Panc1 (cell line): ENCODE results near the gene LDLR. TPM values are rescaled to one million over a fixed set of nuclear protein-coding genes. Genes with fewer than 3 reads are reported as not detected.
A peak's percentile ranks its signal among the peaks of the same experiment; 100 is the strongest.

Experiments
- ATAC-seq: fragments of 200-7000 bp; cut with Tn5 transposase; 2 replicates; pipeline ENCODE4 v1.9.1; 2020; ENCODE audit warnings: mild to moderate bottlenecking, moderate library complexity
- BruUV-seq: library from RNA; stranded (reverse); fragments of 400-500 nt; replicated peaks from 2 replicates; lab custom pipeline; 2021; lab: Mats Ljungman, UMichigan
- CTCF ChIA-PET: fragments of 300-600 bp; sonication (Branson Sonifier 250); formaldehyde crosslinking; loops from one replicate; lab custom pipeline; 2022; ENCODE audit warnings: antibody characterized with exemption; lab: Charles Lee
- POLR2A ChIA-PET: fragments of 300-600 bp; sonication (Branson Sonifier 250); formaldehyde crosslinking; loops from one replicate; lab custom pipeline; 2022; ENCODE audit warnings: antibody characterized with exemption; lab: Charles Lee
- DNase-seq: peaks from one replicate; pipeline ENCODE4 v3.0.0-alpha.2; 2010; ENCODE audit warnings: low read depth, low spot score
- H3K27ac ChIP-seq: 2 replicates; pipeline ENCODE4 v1.5.1; 2011; ENCODE audit warnings: mild to moderate bottlenecking, low read length, inconsistent platforms
- H3K27me3 ChIP-seq: fragments of 200-500 bp; sonication (Bioruptor generic); 2 replicates; pipeline ENCODE4 v1.6.0; 2014; ENCODE audit warnings: low read length, inconsistent platforms; ENCODE audit not compliant: control insufficient read depth, insufficient read depth
- H3K36me3 ChIP-seq: fragments of 200-500 bp; sonication (Bioruptor generic); 2 replicates; pipeline ENCODE4 v1.5.1; 2014; ENCODE audit warnings: inconsistent platforms, mild to moderate bottlenecking, low read length, moderate library complexity; ENCODE audit not compliant: control insufficient read depth, insufficient read depth
- H3K4me1 ChIP-seq: 2 replicates; pipeline ENCODE4 v1.5.1; 2011; ENCODE audit warnings: inconsistent platforms, mild to moderate bottlenecking, low read length, moderate library complexity; ENCODE audit not compliant: control insufficient read depth, insufficient read depth
- H3K4me3 ChIP-seq, 2 experiments: 2 replicates each; pipeline ENCODE4 v1.5.1; 2011 to 2012; ENCODE audit warnings: low read depth in 2 of 2, low read length in 2 of 2, mild to moderate bottlenecking in 2 of 2, inconsistent platforms in 1 of 2, moderate library complexity in 1 of 2
- H3K9me3 ChIP-seq: fragments of 200-500 bp; sonication (Bioruptor generic); 2 replicates; pipeline ENCODE4 v1.5.1; 2014; ENCODE audit warnings: low read depth, mild to moderate bottlenecking, inconsistent platforms, low read length, moderate library complexity; ENCODE audit not compliant: control insufficient read depth, insufficient read depth
- CTCF ChIP-seq: fragments of 450-650 bp; IDR thresholded peaks from 2 replicates; pipeline ENCODE4 v1.5.1; 2017; ENCODE audit warnings: mild to moderate bottlenecking
- POLR2AphosphoS5 ChIP-seq: IDR thresholded peaks from 2 replicates; pipeline ENCODE4 v1.6.1; 2012; ENCODE audit warnings: mild to moderate bottlenecking, low read depth, low read length, moderate library complexity
- REST ChIP-seq, 2 experiments: IDR thresholded peaks; 2 replicates each; pipeline ENCODE4 v1.6.1; 2011 to 2012; ENCODE audit warnings: low read depth in 2 of 2, control low read depth in 1 of 2, low read length in 1 of 2, mild to moderate bottlenecking in 1 of 2, moderate library complexity in 1 of 2; ENCODE audit not compliant: insufficient read depth in 1 of 2
- SIN3A ChIP-seq: IDR thresholded peaks from 2 replicates; pipeline ENCODE4 v1.6.1; 2012; ENCODE audit warnings: low read depth, mild to moderate bottlenecking, low read length, moderate library complexity, borderline replicate concordance; ENCODE audit not compliant: insufficient read depth
- TCF7L2 ChIP-seq: IDR thresholded peaks from 2 replicates; pipeline ENCODE4 v1.6.1; 2011; ENCODE audit warnings: mild to moderate bottlenecking, low read depth, low read length, inconsistent platforms
- in situ Hi-C: cut with HindIII; loops from 2 replicates; pipeline ENCODE4 v1.10.0; 2016; ENCODE audit warnings: low sequenced_read_pairs, low pct_unique_long_range_greater_than_20kb
- intact Hi-C: fragments of 100-400 bp; cut with micrococcal nuclease; formaldehyde crosslinking; loops from one replicate; pipeline ENCODE4 v1.10.0; 2022; ENCODE audit not compliant: unreplicated experiment
- total RNA-seq: library from RNA; stranded (reverse); gene quantifications from one replicate; pipeline ENCODE4 v1.2.1, GENCODE V29; 2021; ENCODE audit not compliant: unreplicated experiment

The LDLR gene
- total RNA-seq, 1 experiment from 2014 or later = 203 TPM

GRCh38 chr19:11090264-11090996 is 1.2 kb downstream of the LDLR start:
- no peak for DNase-seq

GRCh38 chr19:11090997-11091702 is 1.9 kb downstream of the LDLR start:
- intact Hi-C loops (no loop called here), in situ Hi-C loops (no loop called here)
- BruUV-seq = TSS peak; percentile 77

More at GRCh38 chr19:11090264-11090996, 1.2 kb downstream of the LDLR start:
- ATAC-seq = peak; percentile 85
- intact Hi-C loops = no loop called here
- Histone ChIP-seq H3K27ac (peak overlapping the region; percentile 97), H3K4me1 (peaks cover 41% of the 10 kb centered on the region), H3K27me3 (no peaks in the 10 kb centered on the region), H3K4me3 (peak overlapping the region; percentile 82 to 95), H3K36me3 (peaks cover 5% of the 10 kb centered on the region), H3K9me3 (no peaks in the 10 kb centered on the region)
- BruUV-seq = no TSS peak
- POLR2A ChIA-PET = interaction anchor here (1.6 kb wide), 1 partner anchor 55 kb away, joined by 4 read pairs; no protein-coding TSS in a partner anchor
- in situ Hi-C loops = no loop called here
- CTCF ChIA-PET = no interaction called here
- no peak for TF ChIP-seq CTCF
- peak; percentile 77; the same call in 1 of the 2 replicates for TF ChIP-seq SIN3A
- TF ChIP-seq POLR2AphosphoS5 = peak; percentile 69; the same call in 1 of the 2 replicates

GRCh38 chr19:11091703-11092153 is 2.5 kb downstream of the LDLR start:
- H3K36me3 ChIP-seq = peaks cover 7% of the 10 kb centered on the region
- no peaks in the 10 kb centered on the region for H3K27me3 ChIP-seq
- no peaks in the 10 kb centered on the region for H3K9me3 ChIP-seq
- ChIA-PET CTCF (no interaction called here), POLR2A (interaction anchor here (0.6 kb wide), 1 partner anchor 621 kb away, joined by 4 read pairs; no protein-coding TSS in a partner anchor)
- peak; percentile 76 for DNase-seq
- no TSS peak for BruUV-seq
- H3K27ac ChIP-seq = peak overlapping the region; percentile 95
- H3K4me3 ChIP-seq = peak overlapping the region; percentile 82 to 95
- TF ChIP-seq POLR2AphosphoS5 (peak; percentile 24; the same call in 1 of the 2 replicates), SIN3A (no peak), REST (IDR thresholded peaks at IDR 0.05; ENCODE audit: insufficient read depth in 1 of 2, low read depth in 2 of 2, low read length in 1 of 2) (no peak), TCF7L2 (no peak)
- H3K4me1 ChIP-seq = peaks cover 44% of the 10 kb centered on the region
- intact Hi-C loops = no loop called here
- ATAC-seq = 0 out of 2 replicates have a peak, but pooled peaks have one; percentile 1
- in situ Hi-C loops = no loop called here

More at GRCh38 chr19:11090997-11091702, 1.9 kb downstream of the LDLR start:
- Histone ChIP-seq H3K9me3 (no peaks in the 10 kb centered on the region), H3K36me3 (peaks cover 5% of the 10 kb centered on the region), H3K27me3 (no peaks in the 10 kb centered on the region), H3K4me1 (peaks cover 44% of the 10 kb centered on the region), H3K27ac (peak overlapping the region; percentile 95), H3K4me3 (peak overlapping the region; percentile 82 to 95)
- DNase-seq = no peak
- TF ChIP-seq SIN3A (no peak), POLR2AphosphoS5 (0 out of 2 replicates have a peak, but pooled peaks have one; percentile 6)
- CTCF ChIA-PET = no interaction called here
- no peak for ATAC-seq
- POLR2A ChIA-PET = interaction anchor here (0.6 kb wide), 1 partner anchor 621 kb away, joined by 4 read pairs; no protein-coding TSS in a partner anchor
